Loucy (cell line): ENCODE data around the gene DAW1.

Experiments used
- H2AFZ ChIP-seq: fragments of 200-600 bp; sonication (generic); 2 replicates; pipeline ENCODE4 v1.6.0; 2016; ENCODE audit warnings: antibody characterized with exemption, mild to moderate bottlenecking, low read length, moderate library complexity
- H3F3A ChIP-seq: fragments of 200-600 bp; 2 replicates; pipeline ENCODE4 v1.6.0; 2016; ENCODE audit warnings: antibody characterized with exemption, low read depth, mild to moderate bottlenecking
- H3K27me3 ChIP-seq: fragments of 200-600 bp; sonication (generic); 2 replicates; pipeline ENCODE4 v1.6.1; 2014; ENCODE audit warnings: low read length, mild to moderate bottlenecking; ENCODE audit not compliant: insufficient read depth, poor library complexity, severe bottlenecking
- H3K36me3 ChIP-seq: fragments of 200-600 bp; sonication (generic); 2 replicates; pipeline ENCODE4 v1.6.1; 2016; ENCODE audit warnings: low read length; ENCODE audit not compliant: insufficient read depth
- H3K4me1 ChIP-seq: fragments of 200-600 bp; sonication (generic); 2 replicates; pipeline ENCODE4 v1.5.1; 2014; ENCODE audit warnings: low read length, mild to moderate bottlenecking; ENCODE audit not compliant: insufficient read depth, poor library complexity, severe bottlenecking
- H3K4me2 ChIP-seq: fragments of 200-600 bp; sonication (generic); 2 replicates; pipeline ENCODE4 v1.6.0; 2014; ENCODE audit warnings: antibody characterized with exemption, low read length, low read depth, mild to moderate bottlenecking; ENCODE audit not compliant: poor library complexity, severe bottlenecking
- H3K4me3 ChIP-seq: fragments of 200-600 bp; sonication (generic); 2 replicates; pipeline ENCODE4 v1.5.1; 2014; ENCODE audit warnings: low read length, mild to moderate bottlenecking, mixed read lengths; ENCODE audit not compliant: poor library complexity, severe bottlenecking
- H3K79me2 ChIP-seq: fragments of 200-600 bp; sonication (generic); 2 replicates; pipeline ENCODE4 v1.6.1; 2014; ENCODE audit warnings: low read length; ENCODE audit not compliant: insufficient read depth
- H3K9ac ChIP-seq: fragments of 200-600 bp; sonication (generic); 2 replicates; pipeline ENCODE4 v1.6.0; 2014; ENCODE audit warnings: mild to moderate bottlenecking, low read depth, low read length, moderate library complexity; ENCODE audit not compliant: poor library complexity, severe bottlenecking
- H3K9me2 ChIP-seq: fragments of 200-600 bp; sonication (generic); replicated peaks from 2 replicates; pipeline ENCODE4 v1.6.1; 2016; ENCODE audit warnings: low read depth, low read length, mixed read lengths
- H3K9me3 ChIP-seq: fragments of 200-600 bp; sonication (generic); 2 replicates; pipeline ENCODE4 v1.6.1; 2014; ENCODE audit warnings: mild to moderate bottlenecking, antibody characterized with exemption, low read length, low read depth; ENCODE audit not compliant: insufficient read depth
- H4K20me1 ChIP-seq: fragments of 200-600 bp; sonication (generic); 2 replicates; pipeline ENCODE4 v1.6.0; 2014; ENCODE audit warnings: antibody characterized with exemption, low read length, mild to moderate bottlenecking; ENCODE audit not compliant: insufficient read depth, poor library complexity, severe bottlenecking
- CTCF ChIP-seq: fragments of 200-600 bp; sonication (generic); conservative IDR thresholded peaks from 2 replicates; pipeline ENCODE4 v1.5.1; 2014; ENCODE audit warnings: mild to moderate bottlenecking, antibody characterized with exemption, low read length
- EZH2phosphoT487 ChIP-seq: fragments of 200-600 bp; IDR thresholded peaks from 2 replicates; pipeline ENCODE4 v1.6.1; 2018; ENCODE audit warnings: antibody characterized with exemption, mild to moderate bottlenecking, moderate library complexity, borderline replicate concordance

The DAW1 gene

GRCh38 chr2:227973241-227973640 lies 101.8 kb downstream of the DAW1 start:
- no peaks in the 10 kb centered on the region for H3K4me1 ChIP-seq
- no peak overlapping the region for H3K9ac ChIP-seq
- H3K9me2 ChIP-seq: 0 out of 2 replicates have a peak, but pooled peaks cover 3% of the 10 kb centered on the region
- no peaks in the 10 kb centered on the region for H3K79me2 ChIP-seq
- H3K9me3 ChIP-seq: 0 out of 2 replicates have a peak, but pooled peaks cover 3% of the 10 kb centered on the region
- no peak overlapping the region for H3K4me2 ChIP-seq
- H3K36me3 ChIP-seq: no peaks in the 10 kb centered on the region
- H4K20me1 ChIP-seq: no peaks in the 10 kb centered on the region
- no peak overlapping the region for H3K4me3 ChIP-seq
- TF ChIP-seq CTCF (no peak), EZH2phosphoT487 (no peak)
- no peaks in the 10 kb centered on the region for H3K27me3 ChIP-seq
- H3F3A ChIP-seq: no peaks in the 10 kb centered on the region
- no peak overlapping the region for H2AFZ ChIP-seq
